H9 (cell line): ENCODE results near the gene NID1. TPM values are rescaled to one million over a fixed set of nuclear protein-coding genes. Genes with fewer than 3 reads are reported as not detected.

Experiments
- DNase-seq: peaks from one replicate; pipeline ENCODE4 v3.0.0-alpha.2; 2017
- H2AFZ ChIP-seq: one replicate; pipeline ENCODE4 v1.6.1; 2013; ENCODE audit warnings: mild to moderate bottlenecking, low read length, control low read depth, moderate library complexity
- H2AK5ac ChIP-seq: 2 replicates; pipeline ENCODE4 v1.6.1; 2013; ENCODE audit warnings: low read length, control low read depth, mixed read lengths; ENCODE audit not compliant: insufficient read length
- H2BK120ac ChIP-seq: one replicate; pipeline ENCODE4 v1.6.1; 2013; ENCODE audit warnings: low read depth, mild to moderate bottlenecking, low read length, control low read depth, inconsistent platforms; ENCODE audit not compliant: poor library complexity, severe bottlenecking
- H2BK12ac ChIP-seq: 2 replicates; pipeline ENCODE4 v1.6.1; 2013; ENCODE audit warnings: low read length, control low read depth, mixed read lengths, low read depth; ENCODE audit not compliant: insufficient read length
- H2BK15ac ChIP-seq: 2 replicates; pipeline ENCODE4 v1.6.1; 2013; ENCODE audit warnings: low read depth, low read length, control low read depth
- H2BK20ac ChIP-seq: one replicate; pipeline ENCODE4 v1.6.1; 2013; ENCODE audit warnings: low read depth, mild to moderate bottlenecking, low read length, control low read depth, inconsistent platforms; ENCODE audit not compliant: poor library complexity, severe bottlenecking
- H2BK5ac ChIP-seq: 2 replicates; pipeline ENCODE4 v1.6.1; 2013; ENCODE audit warnings: low read length, control low read depth, mixed read lengths; ENCODE audit not compliant: insufficient read length
- H3K14ac ChIP-seq: 2 replicates; pipeline ENCODE4 v1.6.1; 2013; ENCODE audit warnings: low read length, control low read depth; ENCODE audit not compliant: insufficient read depth
- H3K18ac ChIP-seq: 2 replicates; pipeline ENCODE4 v1.6.1; 2013; ENCODE audit warnings: low read depth, mild to moderate bottlenecking, mixed read lengths, low read length, control low read depth; ENCODE audit not compliant: insufficient read length
- H3K23ac ChIP-seq: 2 replicates; pipeline ENCODE4 v1.6.1; 2013; ENCODE audit warnings: low read length, control low read depth, mixed read lengths, low read depth; ENCODE audit not compliant: insufficient read length
- H3K23me2 ChIP-seq: 2 replicates; pipeline ENCODE4 v1.6.1; 2013; ENCODE audit warnings: low read depth, mild to moderate bottlenecking, mixed read lengths, low read length, control low read depth; ENCODE audit not compliant: insufficient read length, poor library complexity, severe bottlenecking
- H3K27ac ChIP-seq: 2 replicates; pipeline ENCODE4 v1.5.1; 2013; ENCODE audit warnings: low read length, control low read depth, mixed read lengths, low read depth; ENCODE audit not compliant: insufficient read length
- H3K27me3 ChIP-seq: 2 replicates; pipeline ENCODE4 v1.6.1; 2013; ENCODE audit warnings: low read length, control low read depth, inconsistent platforms; ENCODE audit not compliant: insufficient read depth
- H3K4ac ChIP-seq: 2 replicates; pipeline ENCODE4 v1.6.1; 2013; ENCODE audit warnings: low read depth, mild to moderate bottlenecking, control low read depth, inconsistent platforms, low read length, moderate library complexity
- H3K4me1 ChIP-seq: 2 replicates; pipeline ENCODE4 v1.6.1; 2013; ENCODE audit warnings: low read length, control low read depth, inconsistent platforms; ENCODE audit not compliant: insufficient read depth
- H3K4me2 ChIP-seq: 2 replicates; pipeline ENCODE4 v1.6.1; 2013; ENCODE audit warnings: low read length, control low read depth, mixed read lengths; ENCODE audit not compliant: insufficient read length, insufficient read depth
- H3K56ac ChIP-seq: 2 replicates; pipeline ENCODE4 v1.6.1; 2013; ENCODE audit warnings: low read depth, mild to moderate bottlenecking, mixed read lengths, low read length, control low read depth; ENCODE audit not compliant: insufficient read length
- H3K79me1 ChIP-seq: 2 replicates; pipeline ENCODE4 v1.6.1; 2013; ENCODE audit warnings: low read depth, mild to moderate bottlenecking, moderate library complexity, low read length, control low read depth, inconsistent platforms; ENCODE audit not compliant: insufficient read depth, poor library complexity, severe bottlenecking
- H3K79me2 ChIP-seq: 2 replicates; pipeline ENCODE4 v1.6.1; 2013; ENCODE audit warnings: low read length, control low read depth, inconsistent platforms; ENCODE audit not compliant: insufficient read depth
- H3K9ac ChIP-seq: 2 replicates; pipeline ENCODE4 v1.6.1; 2013; ENCODE audit warnings: low read length, control low read depth, mixed read lengths; ENCODE audit not compliant: insufficient read length; ENCODE audit errors: extremely low read depth
- H3K9me3 ChIP-seq: one replicate; pipeline ENCODE4 v1.6.1; 2013; ENCODE audit warnings: low read depth, low read length, inconsistent platforms; ENCODE audit not compliant: control insufficient read depth
- H3T11ph ChIP-seq: one replicate; pipeline ENCODE4 v1.6.1; 2013; ENCODE audit warnings: mild to moderate bottlenecking, low read length, control low read depth, inconsistent platforms
- H4K20me1 ChIP-seq: one replicate; pipeline ENCODE4 v1.6.1; 2013; ENCODE audit not compliant: control insufficient read depth, insufficient read length, insufficient read depth
- H4K5ac ChIP-seq: 2 replicates; pipeline ENCODE4 v1.6.1; 2013; ENCODE audit warnings: low read depth, mild to moderate bottlenecking, mixed read lengths, low read length, control low read depth; ENCODE audit not compliant: insufficient read length
- H4K8ac ChIP-seq: replicated peaks from 2 replicates; pipeline ENCODE4 v1.6.1; 2013; ENCODE audit warnings: low read length, control low read depth, mixed read lengths, low read depth; ENCODE audit not compliant: insufficient read length
- H4K91ac ChIP-seq: 2 replicates; pipeline ENCODE4 v1.6.1; 2013; ENCODE audit warnings: low read depth, mild to moderate bottlenecking, moderate library complexity, mixed read lengths, low read length, control low read depth; ENCODE audit not compliant: insufficient read length
- H3K27ac Mint-ChIP-seq, 3 experiments: 2 replicates in 2 of 3; 3 replicates in 1 of 3; pipeline ENCODE4 v1.8.0; 2020 to 2021; ENCODE audit warnings: mixed read lengths in 3 of 3, mild to moderate bottlenecking in 1 of 3, moderate library complexity in 1 of 3
- H3K27me3 Mint-ChIP-seq: 2 replicates; pipeline ENCODE4 v1.8.0; 2021; ENCODE audit warnings: low read depth, mild to moderate bottlenecking, moderate library complexity, mixed read lengths
- H3K36me3 Mint-ChIP-seq, 3 experiments: 2 replicates in 2 of 3; 3 replicates in 1 of 3; pipeline ENCODE4 v1.8.0; 2020 to 2021; ENCODE audit warnings: low read depth in 3 of 3, mixed read lengths in 3 of 3; ENCODE audit not compliant: insufficient read depth in 1 of 3
- H3K4me1 Mint-ChIP-seq, 2 experiments: 2 replicates each; pipeline ENCODE4 v1.8.0; 2020; ENCODE audit warnings: mixed read lengths in 2 of 2
- H3K4me3 Mint-ChIP-seq, 2 experiments: 2 replicates in 1 of 2; 3 replicates in 1 of 2; pipeline ENCODE4 v1.8.0; 2020 to 2021; ENCODE audit warnings: mild to moderate bottlenecking in 2 of 2, mixed read lengths in 2 of 2, moderate library complexity in 1 of 2
- H3K9me3 Mint-ChIP-seq, 2 experiments: 2 replicates in 1 of 2; 3 replicates in 1 of 2; pipeline ENCODE4 v1.8.0; 2020; ENCODE audit warnings: mild to moderate bottlenecking in 2 of 2, mixed read lengths in 2 of 2, moderate library complexity in 1 of 2
- CTCF ChIP-seq: fragments of 200-600 bp; sonication (generic); conservative IDR thresholded peaks from 3 replicates; pipeline ENCODE4 v1.8.0; 2021; ENCODE audit warnings: antibody characterized with exemption, mild to moderate bottlenecking
- WGBS: extraction: QIAGEN DNeasy Blood & Tissue Kit; methylation state at CpG from one replicate; pipeline ENCODE4 v1.1.7; 2013; ENCODE audit warnings: missing lambda C conversion rate, low lambda C conversion rate, mixed read lengths; ENCODE audit not compliant: insufficient read length; ENCODE audit errors: extremely low coverage; 5-methylcytosine and 5-hydroxymethylcytosine counted together
- total RNA-seq: library from RNA; stranded (reverse); gene quantifications from 2 replicates; pipeline ENCODE4 v1.2.1, GENCODE V29; 2021

Gene NID1
- total RNA-seq, 1 experiment from 2014 or later: 28.5 TPM

GRCh38 chr1:235992868-235993267 is 72.0 kb downstream of the NID1 start:
- Mint-ChIP-seq H3K27ac (no peak overlapping the region), H3K36me3 (peaks cover 21 to 31% (median 30%) of the 10 kb centered on the region in 3 experiments), H3K4me1 (no peaks in the 10 kb centered on the region; a peak in 1 of 4 replicates), H3K4me3 (no peak overlapping the region), H3K27me3 (peaks cover 1% of the 10 kb centered on the region; the same call in 1 of the 2 replicates), H3K9me3 (peaks cover 18 to 25% of the 10 kb centered on the region in 2 experiments)
- no peak overlapping the region for H4K91ac ChIP-seq
- H2AK5ac ChIP-seq: no peak overlapping the region
- no peak overlapping the region for H3K4ac ChIP-seq
- no peak overlapping the region for H2BK15ac ChIP-seq
- H3K18ac ChIP-seq: no peak overlapping the region
- no peaks in the 10 kb centered on the region for H3K27me3 ChIP-seq
- no peak overlapping the region for H2BK12ac ChIP-seq
- H4K8ac ChIP-seq: no peak overlapping the region
- no peak overlapping the region for H3K23ac ChIP-seq
- H3K27ac ChIP-seq: no peak overlapping the region
- no peak overlapping the region for H3K4me2 ChIP-seq
- TF ChIP-seq CTCF: no peak
- no peaks in the 10 kb centered on the region for H3K79me2 ChIP-seq
- H3K4me1 ChIP-seq: no peaks in the 10 kb centered on the region
- peaks cover 15% of the 10 kb centered on the region for H3K9me3 ChIP-seq
- no peak overlapping the region for H2BK5ac ChIP-seq
- no peak overlapping the region for H2BK20ac ChIP-seq
- no peak overlapping the region for H2BK120ac ChIP-seq
- H4K5ac ChIP-seq: no peak overlapping the region
- H3K79me1 ChIP-seq: no peaks in the 10 kb centered on the region
- H4K20me1 ChIP-seq: no peaks in the 10 kb centered on the region
- H3K23me2 ChIP-seq: no peaks in the 10 kb centered on the region
- H3T11ph ChIP-seq: no peak overlapping the region
- no peak overlapping the region for H2AFZ ChIP-seq
- H3K56ac ChIP-seq: no peak overlapping the region
- no peak overlapping the region for H3K14ac ChIP-seq
- WGBS: no CpG with 5 or more reads among the region's 7 CpGs
- DNase-seq: no peak
- no peak overlapping the region for H3K9ac ChIP-seq
